ENCODE results near the gene FLOT2. TPM values are rescaled to one million over a fixed set of nuclear protein-coding genes. Genes with fewer than 3 reads are reported as not detected.

The FLOT2 gene
- total and polyA plus RNA-seq, 4 donors: 46.2 to 226 (median 121) TPM

GRCh38 chr17:28858801-28859355 is 38.7 kb downstream of the FLOT2 start:
- Histone ChIP-seq H3K9ac (ENCODE audit: insufficient read depth in 1 of 2, low read length in 2 of 2) (no peak overlapping the region), H3K27ac (ENCODE audit: low read depth in 1 of 2, low read length in 1 of 2) (no peak overlapping the region), H3K27me3 (ENCODE audit: control insufficient read depth in 3 of 3, insufficient read depth in 3 of 3, low read length in 2 of 3) (no peaks in the 10 kb centered on the region), H3K36me3 (ENCODE audit: control insufficient read depth in 4 of 4, insufficient read depth in 4 of 4, low read length in 4 of 4) (peaks cover 3 to 30% (median 27%) of the 10 kb centered on the region in 4 donors), H3K4me1 (ENCODE audit: control insufficient read depth in 5 of 5, insufficient read depth in 5 of 5, low read length in 5 of 5) (peaks cover 0 to 11% (median 3%) of the 10 kb centered on the region in 5 donors), H3K9me3 (ENCODE audit: control insufficient read depth in 4 of 4, insufficient read depth in 3 of 4, low read length in 3 of 4) (no peaks in the 10 kb centered on the region), H3K4me3 (no peak overlapping the region)
- ATAC-seq (ENCODE audit: insufficient read depth, low FRiP score) (no peak), DNase-seq (no peak)
- whole genome bisulfite sequencing, 2 donors: 48 to 71% methylated on average over 2 of the region's 2 CpGs
- no peak for TF ChIP-seq CTCF (IDR thresholded peaks at IDR 0.05; ENCODE audit: control extremely low read depth, extremely low read depth)

GRCh38 chr17:28857905-28858800 is 39.4 kb downstream of the FLOT2 start:
- ATAC-seq (ENCODE audit: insufficient read depth, low FRiP score) (no peak), DNase-seq (no peak)
- WGBS, 2 donors: 91 to 95% methylated on average over 3 of the region's 3 CpGs
- Histone ChIP-seq H3K27me3 (ENCODE audit: control insufficient read depth in 3 of 3, insufficient read depth in 3 of 3, low read length in 2 of 3) (no peaks in the 10 kb centered on the region), H3K4me1 (ENCODE audit: control insufficient read depth in 5 of 5, insufficient read depth in 5 of 5, low read length in 5 of 5) (peaks cover 0 to 11% (median 3%) of the 10 kb centered on the region in 5 donors), H3K9ac (ENCODE audit: insufficient read depth in 1 of 2, low read length in 2 of 2) (no peak overlapping the region), H3K36me3 (ENCODE audit: control insufficient read depth in 4 of 4, insufficient read depth in 4 of 4, low read length in 4 of 4) (peaks cover 3 to 30% (median 27%) of the 10 kb centered on the region in 4 donors), H3K4me3 (no peak overlapping the region), H3K27ac (ENCODE audit: low read depth in 1 of 2, low read length in 1 of 2) (no peak overlapping the region), H3K9me3 (ENCODE audit: control insufficient read depth in 4 of 4, insufficient read depth in 3 of 4, low read length in 3 of 4) (no peaks in the 10 kb centered on the region)
- no peak for TF ChIP-seq CTCF (IDR thresholded peaks at IDR 0.05; ENCODE audit: control extremely low read depth, extremely low read depth)

DNA sequence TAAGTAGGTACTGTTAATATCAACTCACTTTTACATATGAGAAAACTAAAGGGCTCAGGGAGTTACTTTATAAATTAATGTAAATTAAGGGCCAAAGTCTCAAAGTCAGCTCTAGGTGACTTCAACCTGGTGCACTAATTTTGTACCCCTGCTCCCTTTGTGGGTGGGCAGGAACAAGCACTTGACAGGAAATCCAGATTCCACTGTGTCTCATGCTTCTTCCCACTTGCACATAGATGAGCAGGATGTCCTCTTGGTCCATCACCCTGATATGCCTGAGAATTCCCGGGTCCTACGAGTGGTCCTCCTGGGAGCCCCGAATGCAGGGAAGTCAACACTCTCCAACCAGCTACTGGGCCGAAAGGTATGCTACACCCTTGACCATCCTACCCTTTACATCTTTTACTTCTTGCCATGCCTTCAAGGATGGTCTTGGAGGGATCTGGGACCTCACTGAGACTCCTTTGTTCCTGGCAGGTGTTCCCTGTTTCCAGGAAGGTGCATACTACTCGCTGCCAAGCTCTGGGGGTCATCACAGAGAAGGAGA is 41.4 kb downstream of the FLOT2 start:
- Histone ChIP-seq H3K9me3 (ENCODE audit: control insufficient read depth in 4 of 4, insufficient read depth in 3 of 4, low read length in 3 of 4) (no peaks in the 10 kb centered on the region), H3K4me1 (ENCODE audit: control insufficient read depth in 5 of 5, insufficient read depth in 5 of 5, low read length in 5 of 5) (peaks cover 0 to 11% (median 3%) of the 10 kb centered on the region in 5 donors), H3K27ac (ENCODE audit: low read depth in 1 of 2, low read length in 1 of 2) (no peak overlapping the region), H3K27me3 (ENCODE audit: control insufficient read depth in 3 of 3, insufficient read depth in 3 of 3, low read length in 2 of 3) (no peaks in the 10 kb centered on the region), H3K4me3 (no peak overlapping the region), H3K9ac (ENCODE audit: insufficient read depth in 1 of 2, low read length in 2 of 2) (no peak overlapping the region), H3K36me3 (ENCODE audit: control insufficient read depth in 4 of 4, insufficient read depth in 4 of 4, low read length in 4 of 4) (peaks cover 3 to 26% (median 23%) of the 10 kb centered on the region in 4 donors)
- ATAC-seq (ENCODE audit: insufficient read depth, low FRiP score): no peak
- 91 to 98% methylated on average over 5 of the region's 5 CpGs for WGBS, 2 donors
- no peak for DNase-seq
- no peak for TF ChIP-seq CTCF (IDR thresholded peaks at IDR 0.05; ENCODE audit: control extremely low read depth, extremely low read depth)
